OCI-LY3 (cell line): ENCODE measurements around the gene NRG3.

Experiments
- H2AFZ ChIP-seq: fragments of 200-600, 300-600 bp; shearing (Covaris generic); 2 replicates; pipeline ENCODE4 v1.6.0; 2014; ENCODE audit warnings: antibody characterized with exemption, low read depth, low read length
- H3K27ac ChIP-seq: fragments of 200-600, 300-600 bp; sonication (generic); 2 replicates; pipeline ENCODE4 v1.5.1; 2014; ENCODE audit warnings: mild to moderate bottlenecking, low read length, moderate library complexity, mixed read lengths
- H3K27me3 ChIP-seq: fragments of 200-600, 300-600 bp; sonication (generic); 2 replicates; pipeline ENCODE4 v1.6.1; 2014; ENCODE audit warnings: low read depth, low read length, mixed read lengths
- H3K36me3 ChIP-seq: fragments of 200-600, 300-600 bp; sonication (generic); replicated peaks from 2 replicates; pipeline ENCODE3; 2014; ENCODE audit warnings: low read depth, low read length, mixed read lengths
- H3K4me1 ChIP-seq: fragments of 300-600, 200-600 bp; sonication (generic); 2 replicates; pipeline ENCODE4 v1.6.1; 2014; ENCODE audit warnings: low read length, mixed read lengths
- H3K4me2 ChIP-seq: fragments of 200-600, 300-600 bp; sonication (generic); 2 replicates; pipeline ENCODE4 v1.6.1; 2014; ENCODE audit warnings: low read length, mixed read lengths
- H3K4me3 ChIP-seq: fragments of 300-600, 200-600 bp; sonication (generic); 2 replicates; pipeline ENCODE4 v1.5.1; 2014; ENCODE audit warnings: antibody characterized with exemption, mild to moderate bottlenecking, low read length, moderate library complexity
- H3K79me2 ChIP-seq: fragments of 300-600, 200-600 bp; shearing (Covaris generic); 2 replicates; pipeline ENCODE4 v1.6.1; 2014; ENCODE audit warnings: mild to moderate bottlenecking, low read length, mixed read lengths
- H3K9ac ChIP-seq: fragments of 300-600, 200-600 bp; shearing (Covaris generic); 2 replicates; pipeline ENCODE4 v1.6.0; 2014; ENCODE audit warnings: mild to moderate bottlenecking, low read length, moderate library complexity
- H3K9me3 ChIP-seq: fragments of 200-600, 300-600 bp; shearing (Covaris generic); 2 replicates; pipeline ENCODE4 v1.6.1; 2014; ENCODE audit warnings: low read length, mixed read lengths; ENCODE audit not compliant: insufficient read depth
- H4K20me1 ChIP-seq: fragments of 200-600, 300-600 bp; sonication (generic); 2 replicates; pipeline ENCODE4 v1.6.1; 2016; ENCODE audit warnings: low read length, mixed read lengths; ENCODE audit not compliant: insufficient read depth
- EZH2phosphoT487 ChIP-seq: fragments of 200-600 bp; shearing (Covaris generic); IDR thresholded peaks from 2 replicates; pipeline ENCODE4 v1.6.1; 2018; ENCODE audit warnings: antibody characterized with exemption, mixed run types, low read depth
- TF ChIP-seq, protein P1 (sequence below): fragments of 200-600, 300-600 bp; sonication (generic); IDR thresholded peaks from 2 replicates; pipeline ENCODE4 v1.5.1; 2014; ENCODE audit warnings: antibody characterized with exemption, low read length, low read depth

NRG3 gene

DNA sequence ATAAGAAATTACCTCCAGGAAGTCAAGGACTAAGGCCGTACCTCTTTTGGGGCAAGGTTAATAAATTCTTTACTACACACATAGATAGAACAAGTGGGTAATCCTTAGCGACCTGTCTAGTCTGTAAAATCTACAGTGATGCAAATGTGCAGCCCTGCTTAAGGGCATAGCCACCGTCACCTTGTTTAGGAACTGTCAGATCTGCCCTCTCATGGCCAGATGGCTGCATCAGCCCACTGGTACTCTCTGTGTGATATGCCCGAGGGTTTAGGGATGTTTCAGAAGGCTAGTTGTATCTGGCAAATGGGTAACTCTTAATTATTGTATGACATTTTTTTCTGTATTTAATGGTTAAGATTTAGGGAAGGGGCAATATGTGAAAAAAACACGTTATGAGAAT is 74.3 kb downstream of the NRG3 start:
- Histone ChIP-seq H3K9me3 (no peaks in the 10 kb centered on the region), H3K4me3 (no peak overlapping the region), H3K79me2 (no peaks in the 10 kb centered on the region), H3K4me2 (no peak overlapping the region), H3K9ac (no peak overlapping the region), H3K4me1 (no peaks in the 10 kb centered on the region), H2AFZ (no peak overlapping the region), H4K20me1 (no peaks in the 10 kb centered on the region), H3K27ac (no peak overlapping the region), H3K36me3 (no peaks in the 10 kb centered on the region), H3K27me3 (no peaks in the 10 kb centered on the region)
- TF ChIP-seq, protein P1, sequence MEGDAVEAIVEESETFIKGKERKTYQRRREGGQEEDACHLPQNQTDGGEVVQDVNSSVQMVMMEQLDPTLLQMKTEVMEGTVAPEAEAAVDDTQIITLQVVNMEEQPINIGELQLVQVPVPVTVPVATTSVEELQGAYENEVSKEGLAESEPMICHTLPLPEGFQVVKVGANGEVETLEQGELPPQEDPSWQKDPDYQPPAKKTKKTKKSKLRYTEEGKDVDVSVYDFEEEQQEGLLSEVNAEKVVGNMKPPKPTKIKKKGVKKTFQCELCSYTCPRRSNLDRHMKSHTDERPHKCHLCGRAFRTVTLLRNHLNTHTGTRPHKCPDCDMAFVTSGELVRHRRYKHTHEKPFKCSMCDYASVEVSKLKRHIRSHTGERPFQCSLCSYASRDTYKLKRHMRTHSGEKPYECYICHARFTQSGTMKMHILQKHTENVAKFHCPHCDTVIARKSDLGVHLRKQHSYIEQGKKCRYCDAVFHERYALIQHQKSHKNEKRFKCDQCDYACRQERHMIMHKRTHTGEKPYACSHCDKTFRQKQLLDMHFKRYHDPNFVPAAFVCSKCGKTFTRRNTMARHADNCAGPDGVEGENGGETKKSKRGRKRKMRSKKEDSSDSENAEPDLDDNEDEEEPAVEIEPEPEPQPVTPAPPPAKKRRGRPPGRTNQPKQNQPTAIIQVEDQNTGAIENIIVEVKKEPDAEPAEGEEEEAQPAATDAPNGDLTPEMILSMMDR: no peak
- TF ChIP-seq EZH2phosphoT487: no peak

DNA sequence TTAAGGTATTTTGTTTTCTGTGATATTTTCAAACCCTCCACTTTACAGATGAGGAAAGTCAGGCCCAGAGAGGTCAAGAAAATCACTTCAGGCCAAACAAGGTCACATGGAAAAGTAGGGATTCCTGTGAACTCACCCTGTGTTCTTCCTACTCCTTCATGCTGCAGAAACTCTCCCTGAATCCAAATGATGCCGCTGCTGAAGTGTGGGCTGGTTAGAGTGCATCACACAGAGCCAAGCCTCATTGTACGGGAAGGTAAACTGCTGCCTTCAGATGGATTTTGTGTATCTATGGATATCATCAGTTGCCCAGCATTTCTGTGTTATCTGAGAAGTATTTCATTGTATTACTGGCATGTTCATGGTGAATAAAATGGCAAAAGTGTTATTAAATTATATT is 75.4 kb downstream of the NRG3 start:
- Histone ChIP-seq H3K36me3 (no peaks in the 10 kb centered on the region), H3K4me3 (no peak overlapping the region), H2AFZ (no peak overlapping the region), H4K20me1 (no peaks in the 10 kb centered on the region), H3K27me3 (no peaks in the 10 kb centered on the region), H3K4me2 (no peak overlapping the region), H3K27ac (no peak overlapping the region), H3K4me1 (no peaks in the 10 kb centered on the region), H3K79me2 (no peaks in the 10 kb centered on the region), H3K9me3 (no peaks in the 10 kb centered on the region), H3K9ac (no peak overlapping the region)
- TF ChIP-seq EZH2phosphoT487: no peak
- TF ChIP-seq, protein P1: no peak

- Histone ChIP-seq H3K9me3 (no peaks in the 10 kb centered on the region), H3K4me2 (no peak overlapping the region), H3K4me3 (no peak overlapping the region), H3K27ac (no peak overlapping the region), H3K4me1 (no peaks in the 10 kb centered on the region), H2AFZ (no peak overlapping the region), H3K27me3 (no peaks in the 10 kb centered on the region), H4K20me1 (no peaks in the 10 kb centered on the region), H3K36me3 (no peaks in the 10 kb centered on the region), H3K79me2 (no peaks in the 10 kb centered on the region), H3K9ac (no peak overlapping the region)
- no peak for TF ChIP-seq EZH2phosphoT487
- TF ChIP-seq, protein P1: no peak
These were observed 78.4 kb downstream of the NRG3 start for GRCh38 chr10:81953420-81953819.

- no peaks in the 10 kb centered on the region for H4K20me1 ChIP-seq
- no peak overlapping the region for H3K4me3 ChIP-seq
- no peak overlapping the region for H2AFZ ChIP-seq
- no peak overlapping the region for H3K4me2 ChIP-seq
- no peaks in the 10 kb centered on the region for H3K4me1 ChIP-seq
- H3K79me2 ChIP-seq: no peaks in the 10 kb centered on the region
- no peak overlapping the region for H3K9ac ChIP-seq
- H3K27me3 ChIP-seq: no peaks in the 10 kb centered on the region
- H3K27ac ChIP-seq: no peak overlapping the region
- TF ChIP-seq, protein P1: no peak
- no peak for TF ChIP-seq EZH2phosphoT487
- no peaks in the 10 kb centered on the region for H3K9me3 ChIP-seq
- H3K36me3 ChIP-seq: no peaks in the 10 kb centered on the region
These were observed 83.0 kb downstream of the NRG3 start for GRCh38 chr10:81957976-81958375.
